H1 (cell line): Measurements from ENCODE around the gene DACT1. TPM values are rescaled to one million over a fixed set of nuclear protein-coding genes. Genes with fewer than 3 reads are reported as not detected.

Source experiments
- CTCF ChIA-PET: fragments of 300-600 bp; sonication (Branson Sonifier 250); formaldehyde crosslinking; loops from one replicate; lab custom pipeline; 2021; ENCODE audit not compliant: partially characterized antibody; lab: Charles Lee
- POLR2A ChIA-PET: fragments of 300-600 bp; sonication (Branson Sonifier 250); formaldehyde crosslinking; loops from one replicate; lab custom pipeline; 2021; ENCODE audit warnings: inconsistent platforms; ENCODE audit not compliant: partially characterized antibody; lab: Charles Lee
- DNase-seq, 2 experiments: peaks; one replicate each; pipeline versions ENCODE4 v3.0.0 to v3.0.0-alpha.2; 2010 to 2022; ENCODE audit warnings: low spot score in 2 of 2, low read depth in 1 of 2, mixed read lengths in 1 of 2
- FAIRE-seq: peaks from 2 replicates; lab custom pipeline; 2011; peaks lifted over from hg19 to GRCh38; lab: Jason Lieb, UNC
- H2AFZ ChIP-seq: 2 replicates; pipeline ENCODE4 v1.8.1; 2012; ENCODE audit warnings: low read length, inconsistent platforms
- H2AK5ac ChIP-seq: 2 replicates; pipeline ENCODE4 v1.6.1; 2013; ENCODE audit warnings: low read depth, low read length
- H2BK120ac ChIP-seq: replicated peaks from 2 replicates; pipeline ENCODE3; 2013; ENCODE audit warnings: low read depth, low read length, inconsistent platforms
- H2BK12ac ChIP-seq: 2 replicates; pipeline ENCODE4 v1.6.1; 2013; ENCODE audit warnings: low read depth, low read length
- H2BK15ac ChIP-seq: 2 replicates; pipeline ENCODE4 v1.6.1; 2013; ENCODE audit warnings: low read length
- H2BK20ac ChIP-seq: 2 replicates; pipeline ENCODE4 v1.6.1; 2013; ENCODE audit warnings: low read length
- H2BK5ac ChIP-seq: 2 replicates; pipeline ENCODE4 v1.6.1; 2013; ENCODE audit warnings: low read depth, low read length
- H3K14ac ChIP-seq: 2 replicates; pipeline ENCODE4 v1.6.1; 2013; ENCODE audit warnings: inconsistent platforms; ENCODE audit not compliant: insufficient read length
- H3K18ac ChIP-seq: 2 replicates; pipeline ENCODE4 v1.6.1; 2013; ENCODE audit warnings: low read length; ENCODE audit errors: extremely low read depth
- H3K23ac ChIP-seq: 2 replicates; pipeline ENCODE4 v1.6.1; 2013; ENCODE audit warnings: inconsistent platforms; ENCODE audit not compliant: insufficient read length
- H3K23me2 ChIP-seq: 2 replicates; pipeline ENCODE4 v1.6.1; 2013; ENCODE audit warnings: low read depth, low read length
- H3K27ac ChIP-seq: 2 replicates; pipeline ENCODE4 v1.6.1; 2011; ENCODE audit warnings: low read depth, low read length, inconsistent platforms
- H3K27me3 ChIP-seq, 4 experiments: replicated peaks in 1 of 4; 1 replicate in 1 of 4; 2 replicates in 3 of 4; pipeline versions ENCODE4 v1.6.1 to v1.8.1; 2011 to 2013; ENCODE audit warnings: low read length in 3 of 4, mild to moderate bottlenecking in 3 of 4, inconsistent platforms in 2 of 4, mixed read lengths in 2 of 4, moderate library complexity in 1 of 4; ENCODE audit not compliant: control insufficient read depth in 3 of 4, insufficient read depth in 3 of 4; ENCODE audit errors: extremely low read depth in 1 of 4
- H3K36me3 ChIP-seq, 4 experiments: 2 replicates each; pipeline versions ENCODE4 v1.6.1 to v1.8.1; 2011 to 2013; ENCODE audit warnings: mild to moderate bottlenecking in 4 of 4, low read length in 3 of 4, moderate library complexity in 2 of 4, control low read depth in 1 of 4, inconsistent platforms in 1 of 4; ENCODE audit not compliant: insufficient read depth in 4 of 4, control insufficient read depth in 2 of 4
- H3K4ac ChIP-seq: replicated peaks from 2 replicates; pipeline ENCODE3; 2013; ENCODE audit warnings: low read length, low read depth, mixed read lengths, inconsistent platforms; ENCODE audit not compliant: insufficient read length
- H3K4me1 ChIP-seq, 4 experiments: replicated peaks in 1 of 4; 1 replicate in 1 of 4; 2 replicates in 3 of 4; pipeline versions ENCODE4 v1.6.1 to v1.8.1; 2011 to 2013; ENCODE audit warnings: low read length in 3 of 4, inconsistent platforms in 2 of 4, mixed read lengths in 1 of 4; ENCODE audit not compliant: insufficient read depth in 4 of 4, control insufficient read depth in 3 of 4
- H3K4me2 ChIP-seq, 2 experiments: 2 replicates each; pipeline versions ENCODE4 v1.6.1 to v1.8.1; 2011 to 2013; ENCODE audit warnings: low read depth in 2 of 2, low read length in 2 of 2, control low read depth in 1 of 2, inconsistent platforms in 1 of 2, mild to moderate bottlenecking in 1 of 2; ENCODE audit not compliant: insufficient read depth in 1 of 2
- H3K4me3 ChIP-seq, 4 experiments: fragments of 200-600, 300-600 bp in 1 of 4; sonication (generic), shearing (Covaris generic), sonication (Bioruptor Twin) in 1 of 4; 2 replicates each; pipeline versions ENCODE4 v1.5.1 to v1.8.1; 2011 to 2016; ENCODE audit warnings: low read length in 4 of 4, low read depth in 3 of 4, control low read depth in 2 of 4, inconsistent platforms in 2 of 4, mild to moderate bottlenecking in 2 of 4, mixed read lengths in 1 of 4, moderate library complexity in 1 of 4; ENCODE audit not compliant: insufficient read depth in 2 of 4; ENCODE audit errors: extremely low read depth in 1 of 4
- H3K56ac ChIP-seq: replicated peaks from 2 replicates; pipeline ENCODE3; 2013; ENCODE audit warnings: low read depth, mild to moderate bottlenecking, mixed read lengths, low read length, inconsistent platforms; ENCODE audit not compliant: insufficient read length
- H3K79me1 ChIP-seq: 2 replicates; pipeline ENCODE4 v1.6.1; 2013; ENCODE audit warnings: low read depth, low read length, control low read depth
- H3K79me2 ChIP-seq, 2 experiments: 2 replicates each; pipeline versions ENCODE4 v1.6.1 to v1.8.1; 2012 to 2013; ENCODE audit warnings: low read length in 2 of 2, mild to moderate bottlenecking in 2 of 2, inconsistent platforms in 1 of 2; ENCODE audit not compliant: insufficient read depth in 2 of 2, control insufficient read depth in 1 of 2
- H3K9ac ChIP-seq, 4 experiments: replicated peaks in 1 of 4; 1 replicate in 1 of 4; 2 replicates in 3 of 4; pipeline versions ENCODE4 v1.6.1 to v1.8.1; 2011 to 2013; ENCODE audit warnings: low read depth in 3 of 4, low read length in 3 of 4, control low read depth in 2 of 4, mild to moderate bottlenecking in 2 of 4, moderate library complexity in 2 of 4, inconsistent platforms in 1 of 4; ENCODE audit errors: extremely low read depth in 1 of 4
- H3K9me3 ChIP-seq, 2 experiments: 2 replicates each; pipeline versions ENCODE4 v1.6.1 to v1.8.1; 2012 to 2013; ENCODE audit warnings: mild to moderate bottlenecking in 2 of 2, moderate library complexity in 2 of 2, control low read depth in 1 of 2, inconsistent platforms in 1 of 2, low read depth in 1 of 2, low read length in 1 of 2, mixed read lengths in 1 of 2; ENCODE audit not compliant: insufficient read depth in 2 of 2
- H4K20me1 ChIP-seq, 2 experiments: replicated peaks in 1 of 2; 2 replicates each; pipeline versions ENCODE3 to v1.8.1; 2011 to 2013; ENCODE audit warnings: inconsistent platforms in 2 of 2, low read length in 2 of 2, mild to moderate bottlenecking in 1 of 2; ENCODE audit not compliant: insufficient read depth in 2 of 2, control insufficient read depth in 1 of 2
- H4K5ac ChIP-seq: 2 replicates; pipeline ENCODE4 v1.6.1; 2013; ENCODE audit warnings: low read length, low read depth, mixed read lengths, inconsistent platforms; ENCODE audit not compliant: insufficient read length
- H4K8ac ChIP-seq: 2 replicates; pipeline ENCODE4 v1.8.0; 2013; ENCODE audit warnings: mild to moderate bottlenecking, moderate library complexity, low read length, inconsistent platforms; ENCODE audit not compliant: insufficient read depth; ENCODE audit errors: extremely low read depth
- H4K91ac ChIP-seq: replicated peaks from 2 replicates; pipeline ENCODE3; 2013; ENCODE audit warnings: low read length, mixed read lengths, inconsistent platforms; ENCODE audit not compliant: insufficient read length
- CBX8 ChIP-seq: fragments of 300-800, 300-1000 bp; sonication (generic); IDR thresholded peaks from 2 replicates; pipeline ENCODE4 v1.7.1; 2016; ENCODE audit warnings: low read depth, low read length, borderline replicate concordance
- EP300 ChIP-seq, 2 experiments: IDR thresholded peaks; 1 replicate in 1 of 2; 2 replicates in 1 of 2; pipeline ENCODE4 v1.6.1; 2011 to 2012; ENCODE audit warnings: low read depth in 2 of 2, low read length in 2 of 2, mild to moderate bottlenecking in 2 of 2, borderline replicate concordance in 1 of 2, inconsistent platforms in 1 of 2, moderate library complexity in 1 of 2
- HDAC2 ChIP-seq, 2 experiments: fragments of 300-600 bp in 1 of 2; sonication (generic) in 1 of 2; IDR thresholded peaks; 2 replicates each; pipeline ENCODE4 v1.6.1; 2011 to 2012; ENCODE audit warnings: low read depth in 2 of 2, low read length in 2 of 2, mild to moderate bottlenecking in 2 of 2, moderate library complexity in 2 of 2, borderline replicate concordance in 1 of 2, inconsistent platforms in 1 of 2
- JUND ChIP-seq: IDR thresholded peaks from 2 replicates; pipeline ENCODE4 v1.6.1; 2011; ENCODE audit warnings: mild to moderate bottlenecking, improper control_type of control experiment, low read length
- KDM4A ChIP-seq: IDR thresholded peaks from one replicate; pipeline ENCODE4 v1.7.1; 2012; ENCODE audit warnings: low read depth, mild to moderate bottlenecking, moderate library complexity, low read length, inconsistent platforms; ENCODE audit not compliant: severe bottlenecking
- NRF1 ChIP-seq: IDR thresholded peaks from 2 replicates; pipeline ENCODE4 v1.6.1; 2011; ENCODE audit warnings: mild to moderate bottlenecking, low read depth, low read length, improper control_type of control experiment
- PHF8 ChIP-seq: fragments of 200-600 bp; sonication (generic); conservative IDR thresholded peaks from 2 replicates; pipeline ENCODE4 v1.7.1; 2012; ENCODE audit warnings: low read depth, mild to moderate bottlenecking, inconsistent platforms, low read length, moderate library complexity
- RFX5 ChIP-seq: IDR thresholded peaks from 2 replicates; pipeline ENCODE4 v1.6.1; 2011; ENCODE audit warnings: low read depth, low read length, improper control_type of control experiment, borderline replicate concordance
- TEAD4 ChIP-seq: IDR thresholded peaks from 2 replicates; pipeline ENCODE4 v1.6.1; 2012; ENCODE audit warnings: low read depth, low read length, inconsistent platforms, mixed read lengths
- WGBS, 2 experiments: shearing (Covaris generic) in 1 of 2; methylation state at CpG; one replicate each; pipeline versions ENCODE4 v1.1.6 to v1.1.7; 2013 to 2015; ENCODE audit warnings: low lambda C conversion rate in 2 of 2, mixed read lengths in 2 of 2, inconsistent platforms in 1 of 2, low coverage in 1 of 2, missing lambda C conversion rate in 1 of 2; ENCODE audit not compliant: insufficient replicate concordance in 2 of 2, insufficient coverage in 1 of 2, insufficient read length in 1 of 2; ENCODE audit errors: extremely low coverage in 1 of 2, missing lambda C conversion rate in 1 of 2; 5-methylcytosine and 5-hydroxymethylcytosine counted together
- polyA plus RNA-seq, 7 experiments: library from polyadenylated mRNA; depleted of rRNA in 3 of 7; stranded (reverse) in 5 of 7; unstranded in 2 of 7; fragments of >200 nt in 5 of 7; fragments of 200-250 nt in 2 of 7; gene quantifications; 1 replicate in 5 of 7; 2 replicates in 1 of 7; 4 replicates in 1 of 7; pipeline versions ENCODE4 v1.2.1 to v1.2.3, GENCODE V29; 2011 to 2013; ENCODE audit warnings: missing spikeins in 2 of 7, mixed read lengths in 2 of 7
- total RNA-seq: library from RNA; stranded (reverse); fragmentation: NEBNext Ultra II Directional; extraction: Animal tissue kit (Norgen Biotek cat#: 25700); gene quantifications from 2 replicates; pipeline ENCODE4 v1.2.1, GENCODE V29; 2021
- TF ChIP-seq, protein P1 (sequence below): IDR thresholded peaks from 2 replicates; pipeline ENCODE4 v1.6.1; 2012; ENCODE audit warnings: inconsistent platforms
- TF ChIP-seq, protein P2 (sequence below): IDR thresholded peaks from 2 replicates; pipeline ENCODE4 v1.6.1; 2011; ENCODE audit warnings: low read length, improper control_type of control experiment

DACT1 gene
- total and polyA plus RNA-seq, 2 of the 8 experiments (the other 6 are each of a cell fraction or from before 2014, with no cell fraction given), result 3.2 to 29.8 TPM

DNA sequence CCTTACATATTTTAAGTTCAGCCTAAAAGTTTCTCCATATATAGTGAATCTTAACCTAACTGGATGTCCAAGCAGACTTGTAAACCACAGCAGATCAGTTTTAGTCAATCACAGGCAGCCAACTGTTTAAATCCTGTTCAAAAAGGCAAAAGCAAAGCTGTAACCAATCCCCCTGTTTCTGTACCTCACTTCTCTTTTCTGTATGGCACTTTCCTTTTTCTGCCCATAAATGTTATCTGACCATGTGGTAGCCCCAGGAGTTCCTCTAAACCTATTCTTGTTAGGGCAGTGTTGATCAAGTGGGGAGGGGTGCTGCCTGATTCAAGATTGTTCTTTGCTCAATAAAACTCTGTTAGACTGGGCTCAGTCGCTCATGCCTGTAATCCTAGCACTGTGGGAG lies 8.5 kb upstream of the DACT1 start:
- Histone ChIP-seq H3K23me2 (no peaks in the 10 kb centered on the region), H3K4me1 (peaks cover 5 to 25% (median 19%) of the 10 kb centered on the region in 4 experiments), H4K91ac (no peak overlapping the region), H3K27me3 (peaks cover 2 to 4% (median 3%) of the 10 kb centered on the region in 4 experiments; a peak in 4 of 7 replicates), H2BK120ac (no peak overlapping the region), H3K79me1 (no peaks in the 10 kb centered on the region), H3K23ac (no peak overlapping the region), H2BK12ac (no peak overlapping the region), H3K4me3 (no peak overlapping the region), H3K56ac (no peak overlapping the region), H4K8ac (no peak overlapping the region), H3K14ac (no peak overlapping the region), H3K79me2 (no peaks in the 10 kb centered on the region), H3K9ac (no peak overlapping the region), H3K4me2 (no peak overlapping the region), H4K5ac (no peak overlapping the region), H3K4ac (no peak overlapping the region), H3K18ac (no peak overlapping the region), H2AK5ac (no peak overlapping the region), H3K27ac (no peak overlapping the region), H2AFZ (no peak overlapping the region), H2BK5ac (no peak overlapping the region; the same call in 1 of the 2 replicates), H2BK20ac (no peak overlapping the region; the same call in 1 of the 2 replicates), H3K9me3 (no peaks in the 10 kb centered on the region), H2BK15ac (no peak overlapping the region), H3K36me3 (no peaks in the 10 kb centered on the region), H4K20me1 (no peaks in the 10 kb centered on the region)
- WGBS, 2 experiments, result 47% methylated on average over 1 of the region's 1 CpG; no CpG with 5 or more reads in 1 of the 2 experiments
- CTCF ChIA-PET, result interaction anchor here (0.9 to 4.3 kb wide), 2 partner anchors 11 to 224 kb away, joined by 3 to 26 read pairs; no protein-coding TSS in a partner anchor
- DNase-seq (no peak), FAIRE-seq (no peak)
- POLR2A ChIA-PET, result interaction anchor here (0.6 to 1.8 kb wide), 3 partner anchors 8 to 28 kb away, joined by 3 to 9 read pairs (median 4); partner anchors contain the start of gene DACT1
- TF ChIP-seq KDM4A (no peak), EP300 (IDR thresholded peaks at IDR 0.05; ENCODE audit: borderline replicate concordance in 1 of 2, low read depth in 2 of 2, low read length in 2 of 2) (no peak), JUND (no peak), PHF8 (no peak), NRF1 (no peak), CBX8 (no peak), TEAD4 (no peak), RFX5 (no peak), HDAC2 (IDR thresholded peaks at IDR 0.05; ENCODE audit: borderline replicate concordance in 1 of 2, low read depth in 2 of 2, low read length in 2 of 2) (no peak)
- TF ChIP-seq, protein P1, sequence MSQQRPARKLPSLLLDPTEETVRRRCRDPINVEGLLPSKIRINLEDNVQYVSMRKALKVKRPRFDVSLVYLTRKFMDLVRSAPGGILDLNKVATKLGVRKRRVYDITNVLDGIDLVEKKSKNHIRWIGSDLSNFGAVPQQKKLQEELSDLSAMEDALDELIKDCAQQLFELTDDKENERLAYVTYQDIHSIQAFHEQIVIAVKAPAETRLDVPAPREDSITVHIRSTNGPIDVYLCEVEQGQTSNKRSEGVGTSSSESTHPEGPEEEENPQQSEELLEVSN, result no peak
- TF ChIP-seq, protein P2, sequence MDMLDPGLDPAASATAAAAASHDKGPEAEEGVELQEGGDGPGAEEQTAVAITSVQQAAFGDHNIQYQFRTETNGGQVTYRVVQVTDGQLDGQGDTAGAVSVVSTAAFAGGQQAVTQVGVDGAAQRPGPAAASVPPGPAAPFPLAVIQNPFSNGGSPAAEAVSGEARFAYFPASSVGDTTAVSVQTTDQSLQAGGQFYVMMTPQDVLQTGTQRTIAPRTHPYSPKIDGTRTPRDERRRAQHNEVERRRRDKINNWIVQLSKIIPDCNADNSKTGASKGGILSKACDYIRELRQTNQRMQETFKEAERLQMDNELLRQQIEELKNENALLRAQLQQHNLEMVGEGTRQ, result no peak
